HepG2 (cell line): ENCODE results near the gene GPT2.
"Not testable (repeated sequence)": the region's sequence is repeated elsewhere in the genome, so short reads cannot be mapped to it uniquely, and the experiment has no call there.

Source experiments
- EZH2 ChIP-seq: conservative IDR thresholded peaks from 2 replicates; pipeline ENCODE4 v1.6.1; 2012; ENCODE audit warnings: mild to moderate bottlenecking, low read depth, low read length, moderate library complexity
- KDM1A ChIP-seq: IDR thresholded peaks from 2 replicates; pipeline ENCODE4 v1.6.1; 2016; ENCODE audit warnings: missing compliant biosample characterization
- MAZ ChIP-seq, 2 experiments: sonication (generic) in 1 of 2; formaldehyde crosslinking in 1 of 2; IDR thresholded peaks; 2 replicates each; pipeline versions ENCODE4 v1.5.0 to v1.6.1; 2012 to 2020; ENCODE audit warnings: low read depth in 2 of 2, mild to moderate bottlenecking in 2 of 2, borderline replicate concordance in 1 of 2, improper control_type of control experiment in 1 of 2, low read length in 1 of 2, missing genetic modification reagents in 1 of 2, moderate library complexity in 1 of 2
- MXI1 ChIP-seq: IDR thresholded peaks from 3 replicates; pipeline ENCODE4 v1.6.1; 2012; ENCODE audit warnings: low read depth, low read length, inconsistent platforms, borderline replicate concordance
- PCBP1 ChIP-seq: fragments of 200-400 bp; formaldehyde crosslinking; IDR thresholded peaks from 2 replicates; pipeline ENCODE4 v1.6.1; 2017; ENCODE audit warnings: mild to moderate bottlenecking, low read depth, low read length, borderline replicate concordance
- SIN3A ChIP-seq: IDR thresholded peaks from 2 replicates; pipeline ENCODE4 v1.6.1; 2011; ENCODE audit warnings: low read depth, mild to moderate bottlenecking, control low read depth, low read length, borderline replicate concordance
- SP1 ChIP-seq, 2 experiments: fragments of 450-650 bp in 1 of 2; sonication (generic) in 1 of 2; formaldehyde crosslinking in 1 of 2; IDR thresholded peaks; 2 replicates each; pipeline versions ENCODE4 v1.4.0 to v1.6.1; 2016 to 2020; ENCODE audit warnings: missing genetic modification reagents in 1 of 2
- ZNF224 ChIP-seq: sonication (generic); formaldehyde crosslinking; IDR thresholded peaks from 2 replicates; pipeline ENCODE4 v1.5.0; 2020; ENCODE audit warnings: mild to moderate bottlenecking, missing genetic modification reagents
- TF ChIP-seq, protein P1 (sequence below), 2 experiments: sonication (generic) in 1 of 2; formaldehyde crosslinking in 1 of 2; IDR thresholded peaks; 2 replicates each; pipeline versions ENCODE4 v1.4.0 to v1.6.1; 2018 to 2020; ENCODE audit warnings: missing genetic modification reagents in 2 of 2, borderline replicate concordance in 1 of 2, low read depth in 1 of 2, mild to moderate bottlenecking in 1 of 2, missing biosample characterization in 1 of 2
- TF ChIP-seq, protein P2 (sequence below): sonication (generic); formaldehyde crosslinking; IDR thresholded peaks from 2 replicates; pipeline ENCODE4 v1.5.0; 2020; ENCODE audit warnings: mild to moderate bottlenecking, missing genetic modification reagents, moderate library complexity
- TF ChIP-seq, protein P3 (sequence below): sonication (generic); formaldehyde crosslinking; IDR thresholded peaks from 2 replicates; pipeline ENCODE4 v1.4.0; 2020; ENCODE audit warnings: missing genetic modification reagents
- TF ChIP-seq, protein P4 (sequence below), 2 experiments: IDR thresholded peaks; 2 replicates each; pipeline ENCODE4 v1.6.1; 2011 to 2012; ENCODE audit warnings: low read length in 2 of 2, borderline replicate concordance in 1 of 2, low read depth in 1 of 2, mild to moderate bottlenecking in 1 of 2, moderate library complexity in 1 of 2

DNA sequence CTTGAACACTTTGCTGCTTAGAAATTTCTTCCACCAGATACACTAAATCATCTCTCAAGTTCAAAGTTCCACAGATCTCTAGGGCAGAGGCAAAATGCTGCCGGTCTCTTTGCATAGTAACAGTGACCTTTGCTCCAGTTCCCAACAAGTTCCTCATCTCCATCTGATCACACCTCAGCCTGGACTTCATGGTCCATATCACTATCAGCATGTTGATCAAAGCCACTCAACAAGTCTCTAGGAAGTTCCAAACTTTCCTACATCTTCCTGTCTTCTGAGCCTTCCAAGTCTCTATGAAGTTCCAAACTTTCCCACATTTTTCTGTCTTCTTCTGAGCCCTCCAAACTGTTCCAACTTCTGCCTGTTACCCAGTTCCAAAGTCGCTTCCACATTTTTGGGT, 15.3 kb upstream of the GPT2 start:
- TF ChIP-seq, protein P1, sequence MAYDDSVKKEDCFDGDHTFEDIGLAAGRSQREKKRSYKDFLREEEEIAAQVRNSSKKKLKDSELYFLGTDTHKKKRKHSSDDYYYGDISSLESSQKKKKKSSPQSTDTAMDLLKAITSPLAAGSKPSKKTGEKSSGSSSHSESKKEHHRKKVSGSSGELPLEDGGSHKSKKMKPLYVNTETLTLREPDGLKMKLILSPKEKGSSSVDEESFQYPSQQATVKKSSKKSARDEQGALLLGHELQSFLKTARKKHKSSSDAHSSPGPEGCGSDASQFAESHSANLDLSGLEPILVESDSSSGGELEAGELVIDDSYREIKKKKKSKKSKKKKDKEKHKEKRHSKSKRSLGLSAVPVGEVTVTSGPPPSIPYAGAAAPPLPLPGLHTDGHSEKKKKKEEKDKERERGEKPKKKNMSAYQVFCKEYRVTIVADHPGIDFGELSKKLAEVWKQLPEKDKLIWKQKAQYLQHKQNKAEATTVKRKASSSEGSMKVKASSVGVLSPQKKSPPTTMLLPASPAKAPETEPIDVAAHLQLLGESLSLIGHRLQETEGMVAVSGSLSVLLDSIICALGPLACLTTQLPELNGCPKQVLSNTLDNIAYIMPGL (CRISPR knock-in tag; IDR thresholded peaks at IDR 0.05; ENCODE audit: borderline replicate concordance in 1 of 2, low read depth in 1 of 2), result not testable (repeated sequence)
- TF ChIP-seq, protein P2, sequence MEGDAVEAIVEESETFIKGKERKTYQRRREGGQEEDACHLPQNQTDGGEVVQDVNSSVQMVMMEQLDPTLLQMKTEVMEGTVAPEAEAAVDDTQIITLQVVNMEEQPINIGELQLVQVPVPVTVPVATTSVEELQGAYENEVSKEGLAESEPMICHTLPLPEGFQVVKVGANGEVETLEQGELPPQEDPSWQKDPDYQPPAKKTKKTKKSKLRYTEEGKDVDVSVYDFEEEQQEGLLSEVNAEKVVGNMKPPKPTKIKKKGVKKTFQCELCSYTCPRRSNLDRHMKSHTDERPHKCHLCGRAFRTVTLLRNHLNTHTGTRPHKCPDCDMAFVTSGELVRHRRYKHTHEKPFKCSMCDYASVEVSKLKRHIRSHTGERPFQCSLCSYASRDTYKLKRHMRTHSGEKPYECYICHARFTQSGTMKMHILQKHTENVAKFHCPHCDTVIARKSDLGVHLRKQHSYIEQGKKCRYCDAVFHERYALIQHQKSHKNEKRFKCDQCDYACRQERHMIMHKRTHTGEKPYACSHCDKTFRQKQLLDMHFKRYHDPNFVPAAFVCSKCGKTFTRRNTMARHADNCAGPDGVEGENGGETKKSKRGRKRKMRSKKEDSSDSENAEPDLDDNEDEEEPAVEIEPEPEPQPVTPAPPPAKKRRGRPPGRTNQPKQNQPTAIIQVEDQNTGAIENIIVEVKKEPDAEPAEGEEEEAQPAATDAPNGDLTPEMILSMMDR (CRISPR knock-in tag), result not testable (repeated sequence)
- not testable (repeated sequence) for TF ChIP-seq MXI1; SIN3A; EZH2; PCBP1; SP1 (IDR thresholded peaks at IDR 0.05); SP1 (CRISPR knock-in tag; IDR thresholded peaks at IDR 0.05); MAZ (IDR thresholded peaks at IDR 0.05; ENCODE audit: borderline replicate concordance, low read depth, low read length); MAZ (CRISPR knock-in tag; IDR thresholded peaks at IDR 0.05; ENCODE audit: low read depth)
- TF ChIP-seq KDM1A (CRISPR knock-in tag) (peak; percentile 69), ZNF224 (peak; percentile 76; the same call in 1 of the 2 replicates)
- TF ChIP-seq, protein P3, sequence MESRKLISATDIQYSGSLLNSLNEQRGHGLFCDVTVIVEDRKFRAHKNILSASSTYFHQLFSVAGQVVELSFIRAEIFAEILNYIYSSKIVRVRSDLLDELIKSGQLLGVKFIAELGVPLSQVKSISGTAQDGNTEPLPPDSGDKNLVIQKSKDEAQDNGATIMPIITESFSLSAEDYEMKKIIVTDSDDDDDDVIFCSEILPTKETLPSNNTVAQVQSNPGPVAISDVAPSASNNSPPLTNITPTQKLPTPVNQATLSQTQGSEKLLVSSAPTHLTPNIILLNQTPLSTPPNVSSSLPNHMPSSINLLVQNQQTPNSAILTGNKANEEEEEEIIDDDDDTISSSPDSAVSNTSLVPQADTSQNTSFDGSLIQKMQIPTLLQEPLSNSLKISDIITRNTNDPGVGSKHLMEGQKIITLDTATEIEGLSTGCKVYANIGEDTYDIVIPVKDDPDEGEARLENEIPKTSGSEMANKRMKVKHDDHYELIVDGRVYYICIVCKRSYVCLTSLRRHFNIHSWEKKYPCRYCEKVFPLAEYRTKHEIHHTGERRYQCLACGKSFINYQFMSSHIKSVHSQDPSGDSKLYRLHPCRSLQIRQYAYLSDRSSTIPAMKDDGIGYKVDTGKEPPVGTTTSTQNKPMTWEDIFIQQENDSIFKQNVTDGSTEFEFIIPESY, result not testable (repeated sequence)
- TF ChIP-seq, protein P4, sequence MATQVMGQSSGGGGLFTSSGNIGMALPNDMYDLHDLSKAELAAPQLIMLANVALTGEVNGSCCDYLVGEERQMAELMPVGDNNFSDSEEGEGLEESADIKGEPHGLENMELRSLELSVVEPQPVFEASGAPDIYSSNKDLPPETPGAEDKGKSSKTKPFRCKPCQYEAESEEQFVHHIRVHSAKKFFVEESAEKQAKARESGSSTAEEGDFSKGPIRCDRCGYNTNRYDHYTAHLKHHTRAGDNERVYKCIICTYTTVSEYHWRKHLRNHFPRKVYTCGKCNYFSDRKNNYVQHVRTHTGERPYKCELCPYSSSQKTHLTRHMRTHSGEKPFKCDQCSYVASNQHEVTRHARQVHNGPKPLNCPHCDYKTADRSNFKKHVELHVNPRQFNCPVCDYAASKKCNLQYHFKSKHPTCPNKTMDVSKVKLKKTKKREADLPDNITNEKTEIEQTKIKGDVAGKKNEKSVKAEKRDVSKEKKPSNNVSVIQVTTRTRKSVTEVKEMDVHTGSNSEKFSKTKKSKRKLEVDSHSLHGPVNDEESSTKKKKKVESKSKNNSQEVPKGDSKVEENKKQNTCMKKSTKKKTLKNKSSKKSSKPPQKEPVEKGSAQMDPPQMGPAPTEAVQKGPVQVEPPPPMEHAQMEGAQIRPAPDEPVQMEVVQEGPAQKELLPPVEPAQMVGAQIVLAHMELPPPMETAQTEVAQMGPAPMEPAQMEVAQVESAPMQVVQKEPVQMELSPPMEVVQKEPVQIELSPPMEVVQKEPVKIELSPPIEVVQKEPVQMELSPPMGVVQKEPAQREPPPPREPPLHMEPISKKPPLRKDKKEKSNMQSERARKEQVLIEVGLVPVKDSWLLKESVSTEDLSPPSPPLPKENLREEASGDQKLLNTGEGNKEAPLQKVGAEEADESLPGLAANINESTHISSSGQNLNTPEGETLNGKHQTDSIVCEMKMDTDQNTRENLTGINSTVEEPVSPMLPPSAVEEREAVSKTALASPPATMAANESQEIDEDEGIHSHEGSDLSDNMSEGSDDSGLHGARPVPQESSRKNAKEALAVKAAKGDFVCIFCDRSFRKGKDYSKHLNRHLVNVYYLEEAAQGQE (IDR thresholded peaks at IDR 0.05; ENCODE audit: borderline replicate concordance in 1 of 2, low read depth in 1 of 2, low read length in 2 of 2), result not testable (repeated sequence)
